Adrenal gland (tissue), 5 donors: ENCODE data around the gene DRD1.

Experiments used
- CTCF ChIP-seq, 6 experiments: fragments of 450-650 bp in 4 of 6; fragments of 200-600 bp in 2 of 6; sonication (generic) in 1 of 6; IDR thresholded peaks; 1 replicate in 5 of 6; 2 replicates in 1 of 6; pipeline versions ENCODE4 v1.5.1 to v1.8.0; 2016 to 2021; ENCODE audit warnings: antibody characterized with exemption in 6 of 6, mild to moderate bottlenecking in 2 of 6, moderate library complexity in 1 of 6
- POLR2A ChIP-seq, 2 donors: fragments of 450-650 bp; IDR thresholded peaks; one replicate each; pipeline ENCODE4 v1.6.1; 2017; ENCODE audit warnings: antibody characterized with exemption in 2 of 2, mild to moderate bottlenecking in 2 of 2, moderate library complexity in 1 of 2
- donor health status: DM: no; HTN: no; CAD: no.

- TF ChIP-seq CTCF (IDR thresholded peaks at IDR 0.05): peak in 5 of 6 experiments; percentile 13 to 78 (median 67)
- no peak for TF ChIP-seq POLR2A (IDR thresholded peaks at IDR 0.05)
These were observed at the start of gene DRD1 for GRCh38 chr5:175444060-175444904.
